A673 (cell line): ENCODE results near the gene JAG2. TPM values are rescaled to one million over a fixed set of nuclear protein-coding genes. Genes with fewer than 3 reads are reported as not detected.

Experiments
- BruUV-seq: library from RNA; stranded (reverse); fragments of 400-500 nt; replicated peaks from 2 replicates; lab custom pipeline; 2021; lab: Mats Ljungman, UMichigan
- CTCF ChIA-PET: fragments of 300-600 bp; sonication (Branson Sonifier 250); formaldehyde crosslinking; loops from one replicate; lab custom pipeline; 2022; ENCODE audit warnings: antibody characterized with exemption; lab: Charles Lee
- POLR2A ChIA-PET: fragments of 300-600 bp; sonication (Branson Sonifier 250); formaldehyde crosslinking; loops from one replicate; lab custom pipeline; 2022; ENCODE audit warnings: antibody characterized with exemption; ENCODE audit not compliant: low non-redundant PET; lab: Charles Lee
- DNase-seq: peaks from one replicate; pipeline ENCODE4 v3.0.0-alpha.2; 2015; ENCODE audit warnings: low spot score
- H3K27ac ChIP-seq: fragments of 200-600 bp; sonication (generic); 2 replicates; pipeline ENCODE4 v1.5.1; 2016; ENCODE audit warnings: mixed run types, low read depth, mild to moderate bottlenecking, mixed read lengths, antibody characterized with exemption, low read length; ENCODE audit not compliant: poor library complexity, severe bottlenecking
- H3K27me3 ChIP-seq: fragments of 200-600 bp; sonication (generic); replicated peaks from 2 replicates; pipeline ENCODE4 v1.6.1; 2017; ENCODE audit warnings: mixed run types, low read depth, mild to moderate bottlenecking, mixed read lengths, antibody characterized with exemption, low read length; ENCODE audit not compliant: insufficient read depth, poor library complexity
- H3K36me3 ChIP-seq: fragments of 200-600 bp; sonication (generic); 2 replicates; pipeline ENCODE4 v1.6.1; 2016; ENCODE audit warnings: mixed run types, mild to moderate bottlenecking, mixed read lengths, antibody characterized with exemption, low read length; ENCODE audit not compliant: insufficient read depth, poor library complexity, severe bottlenecking
- H3K4me1 ChIP-seq: fragments of 200-600 bp; sonication (generic); 2 replicates; pipeline ENCODE4 v1.6.1; 2017; ENCODE audit warnings: mixed run types, mild to moderate bottlenecking, mixed read lengths, antibody characterized with exemption, low read length; ENCODE audit not compliant: insufficient read depth, poor library complexity, severe bottlenecking
- H3K4me3 ChIP-seq: fragments of 200-600 bp; sonication (generic); 2 replicates; pipeline ENCODE4 v1.5.1; 2016; ENCODE audit warnings: low read depth, mixed run types, mild to moderate bottlenecking, mixed read lengths, low read length; ENCODE audit not compliant: poor library complexity, severe bottlenecking
- H3K9me3 ChIP-seq: fragments of 200-600 bp; sonication (generic); 2 replicates; pipeline ENCODE4 v1.6.1; 2016; ENCODE audit warnings: mixed run types, low read depth, mild to moderate bottlenecking, mixed read lengths, antibody characterized with exemption, low read length; ENCODE audit not compliant: poor library complexity, severe bottlenecking
- EZH2 ChIP-seq: fragments of 200-600 bp; sonication (generic); IDR thresholded peaks from 2 replicates; pipeline ENCODE4 v1.6.1; 2017; ENCODE audit warnings: borderline replicate concordance, low read depth, mild to moderate bottlenecking, mixed read lengths, antibody characterized with exemption, low read length; ENCODE audit not compliant: poor library complexity, severe bottlenecking
- intact Hi-C: fragments of 100-400 bp; cut with micrococcal nuclease; formaldehyde crosslinking; loops from one replicate; pipeline ENCODE4 v1.10.0; 2022; ENCODE audit not compliant: unreplicated experiment
- total RNA-seq: library from RNA; stranded (reverse); gene quantifications from 2 replicates; pipeline ENCODE4 v1.2.3, GENCODE V29; 2021
- TF ChIP-seq, protein P1 (sequence below): fragments of 300-800, 200-600 bp; sonication (generic); conservative IDR thresholded peaks from 2 replicates; pipeline ENCODE4 v1.5.1; 2017; ENCODE audit warnings: low read depth, mild to moderate bottlenecking, antibody characterized with exemption, low read length, moderate library complexity, mixed read lengths

Gene JAG2
- total RNA-seq, 1 experiment from 2014 or later = 14.3 TPM

DNA sequence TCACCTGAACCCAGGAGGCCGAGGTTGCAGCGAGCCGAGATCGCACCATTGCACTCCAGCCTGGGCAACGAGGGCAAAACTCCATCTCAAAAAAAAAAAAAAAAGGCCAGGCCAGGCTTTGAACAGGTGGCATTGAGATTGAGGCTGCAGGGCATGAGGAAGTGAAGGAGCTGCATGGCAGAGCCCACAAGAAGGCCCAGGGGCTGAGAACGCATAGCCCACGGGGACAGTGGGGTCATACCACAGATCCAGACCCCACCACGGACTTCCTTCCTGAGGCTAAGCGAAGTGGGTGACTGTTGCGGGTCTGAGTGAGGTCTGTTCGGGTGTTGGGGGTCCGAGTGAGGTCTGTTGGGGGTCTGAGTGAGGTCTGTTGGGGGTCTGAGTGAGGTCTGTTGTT, 7.8 kb downstream of the JAG2 start:
- Histone ChIP-seq H3K27me3 (no peaks in the 10 kb centered on the region), H3K4me1 (peaks cover 19% of the 10 kb centered on the region), H3K36me3 (no peaks in the 10 kb centered on the region), H3K27ac (no peak overlapping the region), H3K4me3 (no peak overlapping the region), H3K9me3 (no peaks in the 10 kb centered on the region)
- TF ChIP-seq, protein P1, sequence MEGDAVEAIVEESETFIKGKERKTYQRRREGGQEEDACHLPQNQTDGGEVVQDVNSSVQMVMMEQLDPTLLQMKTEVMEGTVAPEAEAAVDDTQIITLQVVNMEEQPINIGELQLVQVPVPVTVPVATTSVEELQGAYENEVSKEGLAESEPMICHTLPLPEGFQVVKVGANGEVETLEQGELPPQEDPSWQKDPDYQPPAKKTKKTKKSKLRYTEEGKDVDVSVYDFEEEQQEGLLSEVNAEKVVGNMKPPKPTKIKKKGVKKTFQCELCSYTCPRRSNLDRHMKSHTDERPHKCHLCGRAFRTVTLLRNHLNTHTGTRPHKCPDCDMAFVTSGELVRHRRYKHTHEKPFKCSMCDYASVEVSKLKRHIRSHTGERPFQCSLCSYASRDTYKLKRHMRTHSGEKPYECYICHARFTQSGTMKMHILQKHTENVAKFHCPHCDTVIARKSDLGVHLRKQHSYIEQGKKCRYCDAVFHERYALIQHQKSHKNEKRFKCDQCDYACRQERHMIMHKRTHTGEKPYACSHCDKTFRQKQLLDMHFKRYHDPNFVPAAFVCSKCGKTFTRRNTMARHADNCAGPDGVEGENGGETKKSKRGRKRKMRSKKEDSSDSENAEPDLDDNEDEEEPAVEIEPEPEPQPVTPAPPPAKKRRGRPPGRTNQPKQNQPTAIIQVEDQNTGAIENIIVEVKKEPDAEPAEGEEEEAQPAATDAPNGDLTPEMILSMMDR = no peak
- no peak for TF ChIP-seq EZH2
- BruUV-seq = no TSS peak
- DNase-seq = no peak
- ChIA-PET CTCF (no interaction called here), POLR2A (no interaction called here)
- intact Hi-C loops = no loop called here

- CTCF ChIA-PET = interaction anchor here (0.6 kb wide), 1 partner anchor 69 kb away, joined by 6 read pairs; no protein-coding TSS in a partner anchor
Observed at GRCh38 chr14:105159344-105159743, 9.2 kb downstream of the JAG2 start.

DNA sequence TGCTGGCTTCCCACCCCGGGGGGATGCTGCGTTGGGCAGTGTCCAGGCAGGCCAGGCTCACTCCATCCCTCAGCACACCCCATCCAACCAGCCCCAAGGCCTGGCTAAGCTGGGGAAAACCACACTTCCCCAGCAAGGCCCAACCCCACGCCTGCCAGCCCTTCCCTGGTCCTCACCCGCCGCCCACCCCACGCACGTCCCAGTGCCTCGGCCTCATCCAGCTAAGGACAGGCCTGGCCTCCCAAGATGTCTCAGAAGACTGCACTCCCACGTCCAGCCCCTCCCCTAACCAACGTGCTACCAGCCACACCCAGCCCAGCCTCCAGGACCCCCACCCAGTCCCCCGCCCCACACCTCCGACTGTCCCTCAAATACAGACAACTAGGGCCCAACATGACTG, 9.8 kb downstream of the JAG2 start:
- CTCF ChIA-PET = no interaction called here

More at GRCh38 chr14:105159344-105159743, 9.2 kb downstream of the JAG2 start:
- no TSS peak for BruUV-seq
- TF ChIP-seq EZH2 = no peak
- TF ChIP-seq, protein P1 = no peak
- POLR2A ChIA-PET = no interaction called here
- Histone ChIP-seq H3K27ac (no peak overlapping the region), H3K4me1 (peaks cover 14% of the 10 kb centered on the region), H3K27me3 (no peaks in the 10 kb centered on the region), H3K9me3 (no peaks in the 10 kb centered on the region), H3K4me3 (no peak overlapping the region), H3K36me3 (no peaks in the 10 kb centered on the region)
- no peak for DNase-seq
- intact Hi-C loops = no loop called here

More for the DNA sequence above, 9.8 kb downstream of the JAG2 start:
- POLR2A ChIA-PET = no interaction called here
- no peak for TF ChIP-seq EZH2
- TF ChIP-seq, protein P1 = no peak
- no peak overlapping the region for H3K4me3 ChIP-seq
- no peaks in the 10 kb centered on the region for H3K9me3 ChIP-seq
- DNase-seq = no peak
- intact Hi-C loops = no loop called here
- no peaks in the 10 kb centered on the region for H3K27me3 ChIP-seq
- peaks cover 13% of the 10 kb centered on the region for H3K4me1 ChIP-seq
- no peak overlapping the region for H3K27ac ChIP-seq
- BruUV-seq = no TSS peak
- no peaks in the 10 kb centered on the region for H3K36me3 ChIP-seq
